HepG2 (cell line): ENCODE data around the gene ACTR3. TPM values are rescaled to one million over a fixed set of nuclear protein-coding genes. Genes with fewer than 3 reads are reported as not detected.

Source experiments
- CHD4 ChIP-seq: fragments of 200-600 bp; sonication (generic); IDR thresholded peaks from 2 replicates; pipeline ENCODE4 v1.7.0; 2017; ENCODE audit warnings: mild to moderate bottlenecking, low read length, borderline replicate concordance
- E2F2 ChIP-seq: sonication (generic); formaldehyde crosslinking; IDR thresholded peaks from 2 replicates; pipeline ENCODE4 v1.4.0; 2020; ENCODE audit warnings: missing genetic modification reagents, borderline replicate concordance
- FOXC1 ChIP-seq: sonication (generic); formaldehyde crosslinking; IDR thresholded peaks from 2 replicates; pipeline ENCODE4 v1.8.0; 2022; ENCODE audit warnings: mild to moderate bottlenecking, missing genetic modification reagents, borderline replicate concordance
- HCFC1 ChIP-seq: fragments of 150-350 bp; IDR thresholded peaks from 2 replicates; pipeline ENCODE4 v1.6.1; 2014; ENCODE audit warnings: low read depth, low read length
- HHEX ChIP-seq: IDR thresholded peaks from 2 replicates; pipeline ENCODE4 v1.6.1; 2016; ENCODE audit warnings: control low read depth
- IRF2 ChIP-seq: IDR thresholded peaks from 2 replicates; pipeline ENCODE4 v1.6.1; 2018; ENCODE audit warnings: missing genetic modification reagents, missing compliant biosample characterization
- KAT8 ChIP-seq: IDR thresholded peaks from 2 replicates; pipeline ENCODE4 v1.6.1; 2016; ENCODE audit warnings: missing genetic modification reagents, missing compliant biosample characterization
- KDM4B ChIP-seq: sonication (generic); formaldehyde crosslinking; IDR thresholded peaks from 2 replicates; pipeline ENCODE4 v1.4.0; 2020; ENCODE audit warnings: missing genetic modification reagents
- NBN ChIP-seq: fragments of 450-650 bp; conservative IDR thresholded peaks from 2 replicates; pipeline ENCODE4 v1.6.1; 2017
- PAXIP1 ChIP-seq: sonication (generic); formaldehyde crosslinking; conservative IDR thresholded peaks from 2 replicates; pipeline ENCODE4 v1.4.0; 2020; ENCODE audit warnings: mild to moderate bottlenecking, missing genetic modification reagents, moderate library complexity
- SOX5 ChIP-seq: IDR thresholded peaks from 2 replicates; pipeline ENCODE4 v1.6.1; 2016; ENCODE audit warnings: borderline replicate concordance
- TFDP2 ChIP-seq: sonication (generic); formaldehyde crosslinking; IDR thresholded peaks from 2 replicates; pipeline ENCODE4 v1.4.0; 2020; ENCODE audit warnings: missing genetic modification reagents
- ZBTB26 ChIP-seq: IDR thresholded peaks from 2 replicates; pipeline ENCODE4 v1.6.1; 2016; ENCODE audit warnings: missing compliant biosample characterization, missing genetic modification reagents, borderline replicate concordance
- ZNF24 ChIP-seq: fragments of 450-650 bp; IDR thresholded peaks from 2 replicates; pipeline ENCODE4 v1.6.1; 2017; ENCODE audit warnings: antibody characterized with exemption, mild to moderate bottlenecking
- ZNF432 ChIP-seq: sonication (generic); formaldehyde crosslinking; IDR thresholded peaks from 2 replicates; pipeline ENCODE4 v1.5.0; 2020; ENCODE audit warnings: missing genetic modification reagents, mild to moderate bottlenecking, borderline replicate concordance
- ZNF691 ChIP-seq: sonication (generic); formaldehyde crosslinking; IDR thresholded peaks from 2 replicates; pipeline ENCODE4 v1.4.0; 2020; ENCODE audit warnings: missing genetic modification reagents, low read depth, mild to moderate bottlenecking, borderline replicate concordance
- ZXDC ChIP-seq: sonication (generic); formaldehyde crosslinking; IDR thresholded peaks from 2 replicates; pipeline ENCODE4 v1.5.0; 2020; ENCODE audit warnings: mild to moderate bottlenecking, missing genetic modification reagents
- polyA plus RNA-seq, 8 experiments: library from polyadenylated mRNA; depleted of rRNA in 3 of 8; stranded (reverse) in 7 of 8; unstranded in 1 of 8; fragments of >200 nt; fragmentation: Illumina TruSeq in 4 of 8; extraction: Trizol in 4 of 8; gene quantifications; 2 replicates each; pipeline versions ENCODE4 v1.2.1 to v1.2.3, GENCODE V29; 2011 to 2016; ENCODE audit warnings: low read depth in 4 of 8, missing spikeins in 1 of 8, mixed read lengths in 1 of 8; ENCODE audit not compliant: insufficient read depth in 1 of 8
- total RNA-seq, 5 experiments: library from RNA; depleted of rRNA; stranded (reverse); fragments of >200 nt; fragmentation: Illumina TruSeq; extraction: Trizol; gene quantifications; 2 replicates each; pipeline ENCODE4 v1.2.3, GENCODE V29; 2016; ENCODE audit warnings: low read depth in 1 of 5

ACTR3 gene
- total and polyA plus RNA-seq, 2 of the 13 experiments (the other 11 are each of a cell fraction or from before 2014, with no cell fraction given): 123 to 225 TPM

DNA sequence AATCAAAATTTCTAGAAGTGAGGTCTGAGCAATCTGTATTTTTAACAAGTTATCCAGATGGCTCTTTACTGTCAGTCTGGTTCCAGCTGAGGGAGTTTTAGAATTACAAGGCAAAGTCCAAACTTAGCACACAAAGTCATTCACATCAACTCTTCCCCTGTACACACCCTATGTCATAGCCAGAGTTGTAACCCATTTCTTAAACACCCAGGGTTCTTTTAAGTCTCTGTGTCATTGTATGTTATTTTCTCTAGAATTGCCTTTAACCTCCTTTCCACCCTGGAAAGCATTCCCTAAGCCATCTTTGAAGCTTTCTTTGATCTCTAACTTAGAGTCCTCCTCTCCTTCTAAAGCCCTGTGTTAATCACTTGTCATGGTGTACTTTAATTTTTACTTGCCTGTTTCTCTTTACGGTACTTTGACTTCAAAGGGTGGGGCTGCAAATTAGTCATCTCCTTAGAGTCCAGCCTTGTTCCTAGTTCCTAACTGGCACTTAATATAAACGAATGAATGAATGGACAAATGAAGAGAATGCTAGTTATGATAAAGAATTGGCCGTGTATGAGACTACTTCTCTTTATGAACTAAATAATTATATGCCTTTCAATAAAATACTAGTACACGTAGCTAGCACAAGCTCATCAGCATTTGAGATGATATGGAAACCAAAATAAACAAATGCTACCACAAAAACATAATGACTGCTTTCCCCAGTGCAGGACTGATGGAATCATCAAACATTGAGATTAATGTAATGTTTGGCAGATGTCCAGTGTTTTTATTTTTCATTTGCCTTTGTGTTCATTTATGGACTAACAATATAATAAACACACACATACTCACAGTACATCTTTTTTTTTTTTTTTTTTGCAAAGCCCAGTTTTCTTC lies 11.9 kb upstream of the ACTR3 start (continued):
- TF ChIP-seq E2F2 (CRISPR knock-in tag) (no peak), KDM4B (CRISPR knock-in tag) (no peak), TFDP2 (no peak), HCFC1 (no peak), CHD4 (no peak), NBN (no peak), ZNF432 (CRISPR knock-in tag) (no peak), FOXC1 (CRISPR knock-in tag) (no peak), ZXDC (CRISPR knock-in tag) (no peak), ZNF691 (CRISPR knock-in tag) (no peak), KAT8 (CRISPR knock-in tag) (no peak), ZNF24 (no peak), ZBTB26 (CRISPR knock-in tag) (0 out of 2 replicates have a peak, but pooled peaks have one; percentile 7), HHEX (CRISPR knock-in tag) (no peak), SOX5 (CRISPR knock-in tag) (0 out of 2 replicates have a peak, but pooled peaks have one; percentile 19), PAXIP1 (CRISPR knock-in tag) (peak; percentile 43; the same call in 1 of the 2 replicates), IRF2 (0 out of 2 replicates have a peak, but pooled peaks have one; percentile 27)
